Brain microvascular endothelial cell (primary cell): Measurements from ENCODE around the gene APBB2.
A peak's percentile ranks its signal among the peaks of the same experiment; 100 is the strongest.
"Not testable (repeated sequence)": the region's sequence is repeated elsewhere in the genome, so short reads cannot be mapped to it uniquely, and the experiment has no call there.

ENCODE experiments used
- DNase-seq: peaks from one replicate; pipeline ENCODE4 v3.0.0-alpha.2; 2020
- H3K27ac ChIP-seq: fragments of 250-450 bp; sonication (Bioruptor Pico); 2 replicates; pipeline ENCODE4 v1.5.1; 2020; ENCODE audit warnings: mild to moderate bottlenecking, moderate library complexity
- H3K27me3 ChIP-seq: fragments of 250-450 bp; sonication (Bioruptor Pico); replicated peaks from 2 replicates; pipeline ENCODE4 v1.5.1; 2020; ENCODE audit warnings: mild to moderate bottlenecking
- H3K36me3 ChIP-seq: fragments of 250-450 bp; sonication (Bioruptor Pico); replicated peaks from 2 replicates; pipeline ENCODE4 v1.5.1; 2020; ENCODE audit warnings: mild to moderate bottlenecking
- H3K4me3 ChIP-seq: 2 replicates; pipeline ENCODE4 v1.5.1; 2011; ENCODE audit warnings: low read depth, mild to moderate bottlenecking, control low read depth, low read length, moderate library complexity
- CTCF ChIP-seq: IDR thresholded peaks from 2 replicates; pipeline ENCODE4 v1.5.1; 2011; ENCODE audit warnings: low read depth, mild to moderate bottlenecking, moderate library complexity, low read length, control low read depth, inconsistent platforms; ENCODE audit errors: missing control alignments
- in situ Hi-C: cut with HindIII; loops from 2 replicates; pipeline ENCODE4 v1.10.0; 2017; ENCODE audit warnings: low sequenced_read_pairs, low pct_ligation_motif_present

APBB2 gene

GRCh38 chr4:41058426-41058825, 155.9 kb downstream of the APBB2 start:
- TF ChIP-seq CTCF = no peak
- H3K27me3 ChIP-seq = no peaks in the 10 kb centered on the region
- no peak overlapping the region for H3K4me3 ChIP-seq
- in situ Hi-C loops = no loop called here
- peak; percentile 40 for DNase-seq
- peaks cover 36% of the 10 kb centered on the region for H3K36me3 ChIP-seq
- H3K27ac ChIP-seq = peak overlapping the region; percentile 28

GRCh38 chr4:41057467-41057866, 156.9 kb downstream of the APBB2 start:
- H3K36me3 ChIP-seq = peaks cover 35% of the 10 kb centered on the region
- in situ Hi-C loops = no loop called here
- no peak for TF ChIP-seq CTCF
- no peak overlapping the region for H3K4me3 ChIP-seq
- peak overlapping the region; percentile 53 for H3K27ac ChIP-seq
- DNase-seq = peak; percentile 28
- no peaks in the 10 kb centered on the region for H3K27me3 ChIP-seq

- Histone ChIP-seq H3K27me3 (no peaks in the 10 kb centered on the region), H3K27ac (no peak overlapping the region), H3K4me3 (no peak overlapping the region), H3K36me3 (peaks cover 32% of the 10 kb centered on the region)
- no peak for DNase-seq
- in situ Hi-C loops = no loop called here
- no peak for TF ChIP-seq CTCF
These were observed 162.1 kb downstream of the APBB2 start for GRCh38 chr4:41052287-41052686.

- no peak for TF ChIP-seq CTCF
- in situ Hi-C loops = no loop called here
- Histone ChIP-seq H3K27ac (no peak overlapping the region), H3K27me3 (no peaks in the 10 kb centered on the region), H3K4me3 (no peak overlapping the region), H3K36me3 (peaks cover 28% of the 10 kb centered on the region)
- no peak for DNase-seq
These were observed 163.2 kb downstream of the APBB2 start for GRCh38 chr4:41050880-41051775.

GRCh38 chr4:41050116-41050515, 164.2 kb downstream of the APBB2 start:
- DNase-seq = no peak
- H3K27me3 ChIP-seq = no peaks in the 10 kb centered on the region
- in situ Hi-C loops = no loop called here
- no peak for TF ChIP-seq CTCF
- H3K4me3 ChIP-seq = no peak overlapping the region
- peaks cover 20% of the 10 kb centered on the region for H3K36me3 ChIP-seq
- no peak overlapping the region for H3K27ac ChIP-seq

- H3K4me3 ChIP-seq, H3K27ac ChIP-seq, in situ Hi-C loops, H3K27me3 ChIP-seq, DNase-seq: not testable (repeated sequence)
- peaks cover 16% of the 10 kb centered on the region for H3K36me3 ChIP-seq
These were observed 165.2 kb downstream of the APBB2 start for GRCh38 chr4:41049176-41049575.
